Activated CD4-positive, alpha-beta T cell treated with anti-CD3 and anti-CD28 coated beads, Interleukin-10, Interleukin-2, amounts not matched to agents 100 ng/mL and 50 ng/mL, durations not matched to agents 16 hours and 8 hours (primary cell): Measurements from ENCODE around the gene SPACDR.
A peak's percentile ranks its signal among the peaks of the same experiment; 100 is the strongest.
"Not testable (repeated sequence)": the region's sequence is repeated elsewhere in the genome, so short reads cannot be mapped to it uniquely, and the experiment has no call there.

Experiments
- DNase-seq: peaks from one replicate; pipeline ENCODE4 v3.0.0-alpha.2; 2020

Gene SPACDR, protein sequence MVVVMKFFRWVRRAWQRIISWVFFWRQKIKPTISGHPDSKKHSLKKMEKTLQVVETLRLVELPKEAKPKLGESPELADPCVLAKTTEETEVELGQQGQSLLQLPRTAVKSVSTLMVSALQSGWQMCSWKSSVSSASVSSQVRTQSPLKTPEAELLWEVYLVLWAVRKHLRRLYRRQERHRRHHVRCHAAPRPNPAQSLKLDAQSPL

DNA sequence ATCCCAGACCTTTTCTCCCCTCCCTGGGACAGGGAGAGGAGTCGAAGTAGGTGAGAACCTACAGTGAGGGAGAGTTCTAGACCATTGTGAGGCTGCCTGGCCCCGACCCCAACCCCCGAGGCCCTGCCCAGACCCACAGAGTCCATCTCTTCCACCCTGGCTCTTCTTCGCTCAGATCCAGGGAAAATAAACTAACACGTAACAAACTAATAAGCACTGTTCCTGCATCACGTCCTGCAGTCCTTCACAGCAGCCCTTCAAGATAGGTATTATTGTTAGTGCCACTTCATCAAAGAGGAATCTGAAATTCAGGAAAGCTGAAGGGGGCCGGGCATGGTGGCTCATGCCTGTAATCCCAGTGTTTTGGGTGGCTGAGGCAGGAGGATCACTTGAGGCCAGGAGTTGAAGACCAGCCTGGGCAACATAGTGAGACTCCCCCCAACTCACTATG lies at the start of gene SPACDR:
TSS of gene SPACDR (minus strand) at position 51 of the 451 bp plus-strand sequence. CDS start 235 bp downstream, outside the sequence.
- no peak for DNase-seq

DNA sequence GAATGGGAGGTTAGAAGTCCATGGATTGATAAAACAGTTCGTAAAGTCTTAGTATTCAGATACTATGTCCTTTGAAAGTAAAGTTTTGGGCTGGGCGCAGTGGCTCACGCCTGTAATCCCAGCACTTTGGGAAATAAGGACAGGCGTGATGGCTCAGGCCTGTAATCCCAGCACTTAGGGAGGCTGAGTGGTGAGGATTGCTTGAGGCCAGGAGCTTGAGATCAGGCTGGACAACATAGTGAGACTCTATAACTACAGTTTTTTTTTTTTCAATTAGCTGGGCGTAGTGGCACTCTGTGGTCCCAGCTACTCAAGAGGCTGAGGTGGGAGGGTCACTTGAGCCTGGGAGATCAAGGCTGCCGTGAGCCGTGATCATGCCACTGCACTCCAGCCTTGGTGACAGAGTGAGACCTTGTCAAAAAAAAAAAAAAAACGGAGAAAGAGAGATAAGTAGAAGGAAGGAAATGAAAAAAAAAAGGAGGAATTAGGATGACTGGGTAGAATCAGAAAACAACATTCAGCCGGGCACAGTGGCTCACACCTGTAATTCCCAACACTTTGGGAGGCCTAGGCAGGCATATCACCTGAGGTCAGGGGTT lies 49.3 kb upstream of the SPACDR start:
- DNase-seq = no peak

DNA sequence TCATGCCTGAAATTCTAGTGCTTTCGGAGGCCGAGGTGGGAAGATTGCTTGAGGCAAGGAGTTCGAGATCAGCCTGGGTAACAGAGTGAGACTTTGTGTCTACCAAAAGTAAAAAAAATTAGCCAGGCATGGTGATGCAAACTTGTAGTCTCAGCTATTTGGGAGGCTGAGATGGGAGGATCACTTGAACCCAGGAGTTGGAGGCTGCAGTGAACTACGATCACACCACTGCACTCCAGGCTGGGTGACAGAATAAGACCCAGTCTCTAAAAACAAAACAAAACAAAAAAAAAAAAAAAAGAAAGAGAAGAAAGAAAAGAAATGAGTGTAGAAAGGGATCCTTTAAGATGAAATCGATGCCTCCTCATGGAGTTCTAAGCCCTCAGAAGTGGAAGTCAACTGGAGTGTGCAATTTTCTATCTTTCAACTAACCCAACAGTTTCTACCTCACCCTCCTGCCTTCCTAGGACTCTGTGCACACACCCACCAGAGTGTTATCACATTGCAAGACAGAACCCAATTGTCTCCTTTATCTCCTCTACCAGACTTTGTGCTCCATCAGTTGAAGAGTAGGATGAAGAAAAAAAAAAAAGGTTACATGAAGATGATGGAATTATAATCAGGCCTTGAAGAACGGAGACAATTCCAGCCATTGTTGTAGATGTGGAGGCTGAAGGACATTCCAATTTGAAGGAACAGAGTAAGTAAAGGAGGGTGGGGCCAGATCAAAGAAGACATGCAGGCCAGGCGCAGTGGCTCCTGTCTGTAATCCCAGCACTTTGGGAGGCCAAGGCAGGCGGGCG lies 46.6 kb upstream of the SPACDR start:
- DNase-seq = no peak

DNA sequence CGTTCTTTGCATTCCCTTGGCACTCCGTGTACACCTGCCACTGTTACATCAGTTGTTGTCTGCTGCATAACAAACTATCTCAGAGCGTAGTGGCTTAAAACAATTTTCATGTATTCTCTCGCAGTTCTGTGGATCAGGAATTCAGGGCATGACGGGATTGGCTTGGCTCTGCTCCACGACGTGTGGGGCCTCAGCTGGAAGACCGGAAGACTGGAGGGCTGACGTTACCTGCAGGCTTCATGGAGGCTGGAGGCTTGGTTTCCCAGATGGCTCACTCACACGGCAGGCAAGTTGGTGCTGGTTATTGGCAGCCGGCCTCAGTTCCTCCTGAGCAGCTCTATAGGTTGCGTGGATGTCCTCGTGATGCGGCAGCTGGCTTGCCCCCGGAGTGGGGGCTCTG lies 45.2 kb upstream of the SPACDR start:
- DNase-seq = no peak

- DNase-seq = no peak
These were observed 42.4 kb upstream of the SPACDR start for GRCh38 chr7:100506356-100506923.

DNA sequence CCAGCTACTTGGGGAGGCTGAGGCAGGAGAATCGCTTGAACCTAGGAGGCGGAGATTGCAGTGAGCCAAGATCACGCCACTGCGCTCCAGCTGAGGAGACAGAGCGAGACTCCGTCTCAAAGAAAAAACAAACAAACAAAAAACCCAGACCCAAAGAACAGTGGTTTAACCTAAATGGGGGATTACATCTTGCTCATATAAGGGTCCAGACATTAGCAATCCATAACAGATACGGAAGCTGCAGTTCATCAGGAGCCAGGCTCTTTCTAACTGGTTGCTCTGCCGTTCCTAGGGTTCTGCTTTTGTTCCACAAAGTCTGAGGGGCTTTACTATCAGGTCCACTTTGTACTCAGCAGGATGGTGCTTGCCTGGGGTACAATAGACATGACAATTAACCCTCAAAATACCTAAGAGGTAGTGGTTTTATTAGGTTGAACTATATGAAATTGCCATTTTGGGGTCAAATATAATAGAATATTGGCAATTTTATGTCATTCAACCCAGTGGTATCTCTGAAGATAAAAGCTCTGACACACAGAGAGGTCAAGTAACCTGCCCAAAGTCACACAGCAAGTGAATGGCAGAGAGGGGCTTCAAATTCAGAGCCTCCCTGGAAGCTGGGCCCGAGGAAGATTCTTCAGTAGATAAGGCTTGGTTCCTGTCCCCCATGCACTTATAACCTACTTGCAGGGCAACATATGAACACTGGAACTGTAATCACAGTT lies 41.0 kb upstream of the SPACDR start:
- DNase-seq = no peak

DNA sequence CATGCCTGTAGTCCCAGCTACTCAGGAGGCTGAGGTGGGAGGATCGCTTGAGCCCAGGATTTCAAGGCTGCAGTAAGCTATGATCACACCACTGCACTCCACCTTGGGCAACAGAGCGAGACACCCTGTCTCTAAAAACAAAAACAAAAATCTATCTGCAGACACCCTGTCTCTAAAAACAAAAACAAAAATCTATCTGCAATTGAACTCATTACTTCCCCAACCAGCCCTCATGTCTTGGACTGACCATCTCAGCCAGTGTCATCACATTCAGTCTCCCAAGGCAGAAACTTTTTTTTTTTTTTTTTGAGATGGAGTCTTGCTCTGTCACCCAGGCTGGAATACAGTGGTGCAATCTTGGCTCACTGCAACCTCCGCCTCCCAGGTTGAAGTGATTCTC lies 40.0 kb upstream of the SPACDR start:
- not testable (repeated sequence) for DNase-seq

DNA sequence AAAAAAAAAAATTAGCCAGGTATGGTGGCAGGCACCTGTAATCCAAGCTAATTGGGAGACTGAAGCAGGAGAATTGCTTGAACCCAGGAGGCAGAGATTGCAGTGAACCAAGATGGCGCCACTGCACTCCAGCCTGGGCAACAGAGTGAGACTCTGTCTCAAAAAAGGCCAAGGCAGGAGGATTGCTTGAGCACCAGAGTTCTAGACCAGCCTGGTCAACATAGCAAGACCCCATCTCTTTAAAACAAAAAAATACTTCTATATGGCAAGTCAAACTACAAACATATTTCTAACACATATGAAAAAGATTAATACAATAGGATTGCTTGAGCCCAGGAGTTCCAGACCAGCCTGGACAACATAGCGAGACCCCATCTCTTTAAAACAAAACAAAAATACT lies 36.7 kb upstream of the SPACDR start:
- not testable (repeated sequence) for DNase-seq

- no peak for DNase-seq
These were observed 32.4 kb upstream of the SPACDR start for GRCh38 chr7:100496509-100496908.

GRCh38 chr7:100493476-100494264 lies 29.6 kb upstream of the SPACDR start:
- peak; percentile 57 for DNase-seq

DNA sequence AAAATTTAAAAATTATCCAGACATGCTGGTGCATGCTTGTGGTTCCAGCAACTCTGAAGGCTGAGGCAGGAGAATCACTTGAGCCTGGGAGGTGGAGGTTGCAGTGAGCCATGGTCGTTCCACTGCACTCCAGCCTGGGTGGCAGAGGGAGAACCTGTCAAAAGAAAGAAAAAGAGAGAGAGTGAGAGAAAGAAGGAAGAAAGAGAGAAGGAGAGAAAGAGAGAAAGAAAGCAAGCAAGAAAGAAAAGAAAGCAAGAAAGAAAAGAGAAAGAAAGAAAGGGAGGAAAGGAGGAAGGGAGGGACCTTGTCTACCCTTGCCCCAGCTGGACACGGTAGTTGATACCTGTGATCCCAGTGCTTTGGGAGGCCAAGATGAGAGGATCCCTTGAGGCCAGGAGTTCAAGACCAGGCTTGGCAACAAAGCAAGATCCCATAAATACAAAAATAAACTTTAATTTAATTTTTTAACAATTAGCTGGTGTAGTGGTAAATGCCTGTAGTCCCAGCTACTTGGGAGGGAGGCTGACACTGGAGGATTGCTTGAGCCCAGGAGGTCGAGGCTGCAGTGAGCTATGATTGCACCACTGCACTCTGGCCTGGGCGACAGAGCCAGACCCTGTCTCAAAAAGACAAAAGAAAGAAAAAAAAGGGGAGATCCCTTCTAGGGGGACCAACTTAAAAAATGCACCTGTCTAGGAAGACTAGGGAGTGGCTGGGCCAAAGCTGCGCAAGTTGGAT lies 28.8 kb upstream of the SPACDR start:
- no peak for DNase-seq

- no peak for DNase-seq
These were observed 27.1 kb upstream of the SPACDR start for GRCh38 chr7:100491192-100491578.

DNA sequence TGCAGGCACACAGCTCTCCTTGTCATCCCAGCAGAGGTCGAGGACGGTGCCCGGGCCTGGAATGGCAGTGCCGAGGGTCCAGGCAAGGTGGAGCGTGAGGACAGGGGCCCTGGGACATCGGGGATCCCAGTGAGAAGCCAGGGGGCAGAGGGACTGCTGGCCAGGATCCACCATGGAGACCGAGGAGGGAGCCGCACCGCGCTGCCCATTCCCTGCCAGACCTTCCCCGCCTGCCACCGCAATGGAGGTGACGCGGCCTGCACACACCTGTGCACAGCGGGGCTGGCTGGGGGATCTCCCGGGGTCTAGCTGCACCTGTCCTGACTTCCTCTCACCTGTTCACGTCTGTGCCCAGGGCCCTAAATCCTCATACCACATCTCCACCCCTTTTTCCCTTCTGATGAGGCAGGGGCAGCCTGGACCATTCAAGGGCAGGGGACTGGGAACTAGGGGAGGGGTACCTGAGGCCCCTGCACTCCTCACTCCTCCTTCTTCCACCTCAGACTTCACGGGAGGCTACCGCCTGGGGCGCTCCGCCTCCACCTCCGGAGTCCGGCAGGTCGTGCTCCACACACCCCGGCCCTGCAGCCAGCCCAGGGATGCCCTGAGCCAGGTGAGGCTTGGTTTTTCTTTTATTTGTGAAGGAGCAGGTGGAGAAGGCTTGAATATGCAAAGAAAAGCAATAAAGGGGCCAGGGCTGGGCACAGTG lies 26.6 kb upstream of the SPACDR start:
- no peak for DNase-seq

DNA sequence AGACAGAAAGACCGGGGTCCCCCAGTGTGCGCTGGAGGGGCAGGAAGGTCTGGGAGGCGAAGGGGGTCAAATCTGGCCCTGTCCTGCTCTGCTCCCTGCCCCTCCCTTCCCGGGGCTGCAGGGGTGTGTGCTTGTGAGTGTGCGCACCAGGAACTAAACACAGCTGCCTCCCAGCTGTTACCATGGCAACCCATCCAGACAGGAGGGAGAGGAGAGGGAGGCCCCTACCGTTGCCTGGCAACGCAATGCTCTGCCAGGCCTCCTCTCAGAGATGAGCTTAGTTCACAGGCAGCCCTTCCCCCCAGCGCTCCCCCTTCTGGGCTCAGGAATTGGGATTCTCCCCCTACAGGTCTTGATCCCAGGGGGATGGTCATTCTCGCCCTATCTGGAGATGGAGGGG lies 25.8 kb upstream of the SPACDR start:
- DNase-seq = peak; percentile 65

- no peak for DNase-seq
These were observed 25.1 kb upstream of the SPACDR start for GRCh38 chr7:100489121-100489520.

DNA sequence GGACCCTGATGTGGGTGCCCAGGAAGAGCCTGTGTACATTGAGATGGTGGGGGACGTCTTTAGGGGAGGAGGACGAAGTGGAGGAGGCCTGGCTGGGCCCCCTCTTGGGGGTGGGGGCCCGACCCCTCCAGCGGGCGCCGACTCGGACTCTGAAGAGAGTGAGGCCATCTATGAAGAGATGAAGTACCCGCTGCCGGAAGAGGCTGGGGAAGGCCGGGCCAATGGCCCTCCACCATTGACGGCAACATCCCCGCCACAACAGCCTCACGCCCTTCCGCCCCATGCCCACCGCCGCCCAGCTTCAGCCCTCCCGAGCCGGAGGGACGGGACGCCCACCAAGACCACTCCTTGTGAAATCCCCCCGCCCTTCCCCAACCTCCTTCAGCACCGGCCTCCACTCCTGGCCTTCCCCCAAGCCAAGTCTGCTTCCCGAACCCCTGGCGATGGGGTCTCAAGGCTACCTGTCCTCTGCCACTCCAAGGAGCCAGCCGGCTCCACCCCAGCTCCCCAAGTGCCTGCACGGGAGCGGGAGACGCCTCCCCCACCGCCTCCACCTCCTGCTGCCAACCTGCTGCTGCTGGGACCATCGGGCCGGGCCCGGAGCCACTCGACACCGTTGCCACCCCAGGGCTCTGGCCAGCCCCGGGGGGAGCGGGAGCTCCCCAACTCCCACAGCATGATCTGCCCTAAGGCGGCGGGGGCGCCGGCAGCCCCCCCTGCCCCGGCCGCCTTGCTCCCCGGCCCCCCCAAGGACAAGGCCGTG lies 24.5 kb upstream of the SPACDR start:
- no peak for DNase-seq

- DNase-seq = no peak
These were observed 22.8 kb upstream of the SPACDR start for GRCh38 chr7:100486753-100487446.

DNA sequence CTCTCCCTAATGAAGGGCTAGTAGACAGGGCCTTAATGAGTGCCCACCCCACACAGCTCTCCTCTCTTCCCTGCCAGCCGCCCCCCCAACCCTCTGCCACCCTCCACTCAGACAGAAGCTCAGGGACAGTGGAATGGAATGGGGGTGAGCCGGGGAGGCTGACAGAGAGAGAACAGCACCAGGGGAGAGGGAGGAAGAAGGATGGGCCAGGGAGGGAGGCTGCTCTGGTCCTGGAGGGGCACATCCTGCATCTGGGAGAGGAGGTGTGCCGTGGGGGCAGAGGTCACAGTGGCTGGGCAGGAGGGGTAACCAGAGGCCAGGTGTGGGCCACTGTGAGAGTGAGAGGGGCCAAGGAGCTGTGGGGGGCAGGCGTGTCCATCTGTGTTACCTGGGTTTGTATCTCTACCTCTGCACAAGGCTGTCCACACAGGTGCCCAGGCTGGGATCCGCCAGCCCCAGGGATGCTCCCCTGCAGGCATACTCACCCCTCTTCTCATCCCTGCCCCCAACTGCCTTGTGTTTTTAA lies 22.1 kb upstream of the SPACDR start:
- DNase-seq = no peak

- DNase-seq = no peak
These were observed 21.4 kb upstream of the SPACDR start for GRCh38 chr7:100485471-100485876.
